HepG2 (cell line): ENCODE data around the gene PPP2R5C. TPM values are rescaled to one million over a fixed set of nuclear protein-coding genes. Genes with fewer than 3 reads are reported as not detected.

Experiments used
- ARID3A ChIP-seq: IDR thresholded peaks from 2 replicates; pipeline ENCODE4 v1.6.1; 2012; ENCODE audit warnings: low read depth, low read length, improper control_type of control experiment
- ARID4A ChIP-seq: sonication (generic); formaldehyde crosslinking; IDR thresholded peaks from 2 replicates; pipeline ENCODE4 v1.5.0; 2020; ENCODE audit warnings: mild to moderate bottlenecking, missing genetic modification reagents, borderline replicate concordance
- ARNT ChIP-seq: fragments of 450-650 bp; IDR thresholded peaks from 2 replicates; pipeline ENCODE4 v1.6.1; 2017
- EZH2 ChIP-seq: conservative IDR thresholded peaks from 2 replicates; pipeline ENCODE4 v1.6.1; 2012; ENCODE audit warnings: mild to moderate bottlenecking, low read depth, low read length, moderate library complexity
- GATAD2A ChIP-seq: IDR thresholded peaks from 2 replicates; pipeline ENCODE4 v1.6.1; 2016
- PCBP1 ChIP-seq: fragments of 200-400 bp; formaldehyde crosslinking; IDR thresholded peaks from 2 replicates; pipeline ENCODE4 v1.6.1; 2017; ENCODE audit warnings: mild to moderate bottlenecking, low read depth, low read length, borderline replicate concordance
- RNF219 ChIP-seq: sonication (generic); formaldehyde crosslinking; IDR thresholded peaks from 2 replicates; pipeline ENCODE4 v1.5.0; 2020; ENCODE audit warnings: mild to moderate bottlenecking, missing genetic modification reagents
- SUZ12 ChIP-seq: fragments of 150-350 bp; IDR thresholded peaks from 2 replicates; pipeline ENCODE4 v1.6.1; 2014; ENCODE audit warnings: low read depth, low read length
- ZBTB44 ChIP-seq: sonication (generic); formaldehyde crosslinking; IDR thresholded peaks from 2 replicates; pipeline ENCODE4 v1.4.0; 2020; ENCODE audit warnings: missing genetic modification reagents
- ZBTB49 ChIP-seq: sonication (generic); formaldehyde crosslinking; IDR thresholded peaks from 2 replicates; pipeline ENCODE4 v1.4.0; 2020; ENCODE audit warnings: missing genetic modification reagents, borderline replicate concordance
- ZNF235 ChIP-seq: sonication (generic); formaldehyde crosslinking; IDR thresholded peaks from 2 replicates; pipeline ENCODE4 v1.8.1; 2023; ENCODE audit warnings: mild to moderate bottlenecking, missing genetic modification reagents, borderline replicate concordance
- ZNF260 ChIP-seq: sonication (generic); formaldehyde crosslinking; IDR thresholded peaks from 2 replicates; pipeline ENCODE4 v1.4.0; 2020; ENCODE audit warnings: missing genetic modification reagents, low read depth, mild to moderate bottlenecking, borderline replicate concordance
- ZNF362 ChIP-seq: sonication (generic); formaldehyde crosslinking; IDR thresholded peaks from 2 replicates; pipeline ENCODE4 v1.4.0; 2020; ENCODE audit warnings: missing genetic modification reagents, mild to moderate bottlenecking, borderline replicate concordance
- ZNF383 ChIP-seq: sonication (generic); formaldehyde crosslinking; IDR thresholded peaks from 2 replicates; pipeline ENCODE4 v1.4.0; 2020; ENCODE audit warnings: missing genetic modification reagents, mild to moderate bottlenecking, borderline replicate concordance
- polyA plus RNA-seq, 8 experiments: library from polyadenylated mRNA; depleted of rRNA in 3 of 8; stranded (reverse) in 7 of 8; unstranded in 1 of 8; fragments of >200 nt; fragmentation: Illumina TruSeq in 4 of 8; extraction: Trizol in 4 of 8; gene quantifications; 2 replicates each; pipeline versions ENCODE4 v1.2.1 to v1.2.3, GENCODE V29; 2011 to 2016; ENCODE audit warnings: low read depth in 4 of 8, missing spikeins in 1 of 8, mixed read lengths in 1 of 8; ENCODE audit not compliant: insufficient read depth in 1 of 8
- total RNA-seq, 5 experiments: library from RNA; depleted of rRNA; stranded (reverse); fragments of >200 nt; fragmentation: Illumina TruSeq; extraction: Trizol; gene quantifications; 2 replicates each; pipeline ENCODE4 v1.2.3, GENCODE V29; 2016; ENCODE audit warnings: low read depth in 1 of 5

PPP2R5C gene
- total and polyA plus RNA-seq, 2 of the 13 experiments (the other 11 are each of a cell fraction or from before 2014, with no cell fraction given): 74.3 to 78.5 TPM

GRCh38 chr14:101947904-101948665 is 186.6 kb downstream of the PPP2R5C start (continued):
- TF ChIP-seq SUZ12 (no peak; the same call in 1 of the 2 replicates), GATAD2A (CRISPR knock-in tag) (peak; percentile 44; the same call in 1 of the 2 replicates), ZBTB44 (CRISPR knock-in tag) (no peak), ZNF235 (CRISPR knock-in tag) (no peak), ZNF362 (CRISPR knock-in tag) (no peak), PCBP1 (0 out of 2 replicates have a peak, but pooled peaks have one; percentile 26), ZNF260 (0 out of 2 replicates have a peak, but pooled peaks have one; percentile 67), RNF219 (CRISPR knock-in tag) (no peak), ZBTB49 (CRISPR knock-in tag) (no peak), EZH2 (no peak), ZNF383 (no peak), ARID4A (CRISPR knock-in tag) (peak; percentile 96; the same call in 1 of the 2 replicates), ARNT (no peak), ARID3A (no peak)
